ENCODE results near the gene C2CD4D.

GRCh38 chr1:151846686-151847237 lies 7.1 kb upstream of the C2CD4D start:
- TF ChIP-seq CTCF (conservative IDR thresholded peaks at IDR 0.05) (no peak), EZH2 (IDR thresholded peaks at IDR 0.05; ENCODE audit: low read depth) (no peak)
